K562 (cell line): ENCODE data around the gene THOC7. TPM values are rescaled to one million over a fixed set of nuclear protein-coding genes. Genes with fewer than 3 reads are reported as not detected.

Experiments used
- ATAC-seq: fragments of 200-7000 bp; cut with Tn5 transposase; 3 replicates; pipeline ENCODE4 v1.9.1; 2020; ENCODE audit warnings: moderate library complexity
- BruUV-seq: library from RNA; stranded (reverse); fragments of 400-500 nt; replicated peaks from 2 replicates; lab custom pipeline; 2021; lab: Mats Ljungman, UMichigan
- CTCF ChIA-PET: fragments of 300-600 bp; formaldehyde crosslinking; extraction: SDS; loops from one replicate; lab custom pipeline; 2021; ENCODE audit warnings: low intra/inter-chr PET ratio; lab: Yijun Ruan, JAX
- POLR2A ChIA-PET: fragments of 300-600, 350-650 bp; sonication (Branson Sonifier 250); formaldehyde crosslinking; extraction: SDS; loops from one replicate; lab custom pipeline; 2021; ENCODE audit warnings: antibody characterized with exemption, inconsistent platforms; lab: Yijun Ruan, JAX
- DNase-seq, 4 experiments: peaks; one replicate each; pipeline versions ENCODE4 v3.0.0 to v3.0.0-alpha.2; 2011 to 2018; ENCODE audit warnings: low spot score in 3 of 4, mixed read lengths in 3 of 4; ENCODE audit errors: extremely low read depth in 1 of 4
- FAIRE-seq: peaks from 2 replicates; lab custom pipeline; 2011; peaks lifted over from hg19 to GRCh38; lab: Jason Lieb, UNC
- H2AFZ ChIP-seq: 2 replicates; pipeline ENCODE4 v1.6.0; 2011; ENCODE audit warnings: low read depth, low read length, control low read depth, inconsistent platforms
- H3K27ac ChIP-seq: fragments of 200-600 bp; 3 replicates; pipeline ENCODE4 v1.8.0; 2011; ENCODE audit warnings: low read depth, mild to moderate bottlenecking, control low read depth, inconsistent platforms, low read length, moderate library complexity, mixed read lengths; ENCODE audit errors: extremely low read depth
- H3K27me3 ChIP-seq, 2 experiments: fragments of 300-600 bp in 1 of 2; 2 replicates in 1 of 2; 3 replicates in 1 of 2; pipeline versions ENCODE4 v1.6.0 to v1.8.0; 2011; ENCODE audit warnings: inconsistent platforms in 2 of 2, low read length in 2 of 2, mild to moderate bottlenecking in 1 of 2, mixed read lengths in 1 of 2, moderate library complexity in 1 of 2; ENCODE audit not compliant: control insufficient read depth in 2 of 2, insufficient read depth in 2 of 2
- H3K36me3 ChIP-seq: fragments of 300-600 bp; 3 replicates; pipeline ENCODE4 v1.8.0; 2011; ENCODE audit warnings: mild to moderate bottlenecking, low read length, inconsistent platforms; ENCODE audit not compliant: control insufficient read depth, insufficient read depth
- H3K4me1 ChIP-seq, 2 experiments: fragments of 200-600 bp in 1 of 2; replicated peaks in 1 of 2; 2 replicates in 1 of 2; 3 replicates in 1 of 2; pipeline versions ENCODE4 v1.5.1 to v1.8.0; 2011; ENCODE audit warnings: inconsistent platforms in 2 of 2, low read length in 2 of 2, mild to moderate bottlenecking in 1 of 2, mixed read lengths in 1 of 2, moderate library complexity in 1 of 2; ENCODE audit not compliant: control insufficient read depth in 2 of 2, insufficient read depth in 2 of 2
- H3K4me2 ChIP-seq: 2 replicates; pipeline ENCODE4 v1.6.1; 2011; ENCODE audit warnings: low read length, control low read depth, inconsistent platforms, mixed read lengths; ENCODE audit not compliant: insufficient read depth
- H3K4me3 ChIP-seq: fragments of 200-600 bp; sonication (generic), shearing (Covaris generic); 2 replicates; pipeline ENCODE4 v1.5.1; 2016; ENCODE audit warnings: control low read depth, inconsistent platforms
- H3K79me2 ChIP-seq: fragments of 200-600 bp; 3 replicates; pipeline ENCODE4 v1.8.0; 2011; ENCODE audit warnings: low read length, inconsistent platforms; ENCODE audit not compliant: control insufficient read depth, insufficient read depth
- H3K9ac ChIP-seq, 2 experiments: 2 replicates each; pipeline versions ENCODE4 v1.6.0 to v1.6.1; 2011; ENCODE audit warnings: low read depth in 2 of 2, low read length in 2 of 2, control low read depth in 1 of 2, inconsistent platforms in 1 of 2, mild to moderate bottlenecking in 1 of 2, mixed read lengths in 1 of 2; ENCODE audit not compliant: insufficient read depth in 1 of 2
- H3K9me1 ChIP-seq: one replicate; pipeline ENCODE4 v1.6.0; 2011; ENCODE audit warnings: inconsistent platforms, mild to moderate bottlenecking, low read length, moderate library complexity; ENCODE audit not compliant: control insufficient read depth, insufficient read depth
- H3K9me3 ChIP-seq: replicated peaks from 2 replicates; pipeline ENCODE4 v1.5.1; 2011; ENCODE audit warnings: low read depth, low read length, inconsistent platforms; ENCODE audit not compliant: control insufficient read depth, insufficient read depth
- H4K20me1 ChIP-seq: replicated peaks from 2 replicates; pipeline ENCODE4 v1.6.1; 2011; ENCODE audit warnings: low read length, inconsistent platforms, mixed read lengths; ENCODE audit not compliant: control insufficient read depth, insufficient read depth
- ARNT ChIP-seq, 2 experiments: fragments of 450-650 bp; IDR thresholded peaks; 2 replicates each; pipeline ENCODE4 v1.6.1; 2016; ENCODE audit warnings: mild to moderate bottlenecking in 1 of 2
- KDM1A ChIP-seq, 2 experiments: fragments of 450-650 bp; IDR thresholded peaks; 2 replicates each; pipeline ENCODE4 v1.6.1; 2016; ENCODE audit warnings: mild to moderate bottlenecking in 2 of 2
- SRF ChIP-seq, 2 experiments: fragments of 250-450, 450-650 bp in 1 of 2; sonication (Bioruptor Pico) in 1 of 2; sonication (generic) in 1 of 2; formaldehyde crosslinking; IDR thresholded peaks; 2 replicates each; pipeline versions ENCODE4 v1.5.0 to v1.5.1; 2020 to 2022; ENCODE audit warnings: mild to moderate bottlenecking in 1 of 2, missing genetic modification reagents in 1 of 2
- ZNF41 ChIP-seq: fragments of 250-450 bp; sonication (Bioruptor Pico); conservative IDR thresholded peaks from 2 replicates; pipeline ENCODE4 v1.4.0; 2020; ENCODE audit warnings: mild to moderate bottlenecking
- WGBS: fragments of 100-300 bp; shearing (Covaris generic); methylation state at CpG from one replicate; pipeline ENCODE4 v1.1.6; 2016; ENCODE audit warnings: low coverage, mixed read lengths; ENCODE audit not compliant: insufficient coverage; ENCODE audit errors: missing lambda C conversion rate; 5-methylcytosine and 5-hydroxymethylcytosine counted together
- in situ Hi-C: fragments of 300-500 bp; cut with MboI; formaldehyde crosslinking; loops from 4 replicates; pipeline ENCODE4 v1.15.0; 2018; ENCODE audit warnings: inconsistent platforms, mixed read lengths
- intact Hi-C: fragments of 100-400 bp; cut with micrococcal nuclease; formaldehyde crosslinking; loops from 2 replicates; pipeline ENCODE4 v1.14.2; 2022
- polyA plus RNA-seq, 8 experiments: library from polyadenylated mRNA; depleted of rRNA in 4 of 8; stranded (reverse) in 5 of 8; unstranded in 3 of 8; fragments of >200 nt; fragmentation: Nextera tagmentation in 2 of 8; fragmentation: Illumina TruSeq in 1 of 8; extraction: Ambion mirVana in 2 of 8; extraction: Trizol in 1 of 8; gene quantifications; 2 replicates each; pipeline versions ENCODE4 v1.2.1 to v1.2.3, GENCODE V29; 2011 to 2014; ENCODE audit warnings: inconsistent platforms in 1 of 8, missing spikeins in 1 of 8
- total RNA-seq, 7 experiments: library from RNA; depleted of rRNA in 6 of 7; stranded (reverse); fragments of >200 nt in 6 of 7; fragmentation: Illumina TruSeq in 2 of 7; extraction: Trizol in 2 of 7; gene quantifications; 2 replicates each; pipeline versions ENCODE4 v1.2.1 to v1.2.3, GENCODE V29; 2011 to 2021; ENCODE audit warnings: low replicate concordance in 1 of 7
- TF ChIP-seq, protein P1 (sequence below): fragments of 200-400 bp; formaldehyde crosslinking; IDR thresholded peaks from 2 replicates; pipeline ENCODE4 v1.6.1; 2017; ENCODE audit warnings: mild to moderate bottlenecking, low read depth, low read length, moderate library complexity
- TF ChIP-seq, protein P2 (sequence below), 3 experiments: fragments of 200-800 bp in 1 of 3; fragments of 250-450 bp in 1 of 3; fragments of 450-650 bp in 1 of 3; sonication (Bioruptor Pico) in 1 of 3; sonication (Bioruptor generic) in 1 of 3; formaldehyde crosslinking in 1 of 3; IDR thresholded peaks; 2 replicates each; pipeline versions ENCODE4 v1.6.1 to v1.8.0; 2016 to 2022; ENCODE audit warnings: mild to moderate bottlenecking in 2 of 3, missing genetic modification characterization in 2 of 3, missing compliant biosample characterization in 1 of 3, moderate library complexity in 1 of 3

Gene THOC7
- total and polyA plus RNA-seq, 9 of the 15 experiments (the other 6 are each of a cell fraction or from before 2014, with no cell fraction given): 56.5 to 129 (median 94.7) TPM

DNA sequence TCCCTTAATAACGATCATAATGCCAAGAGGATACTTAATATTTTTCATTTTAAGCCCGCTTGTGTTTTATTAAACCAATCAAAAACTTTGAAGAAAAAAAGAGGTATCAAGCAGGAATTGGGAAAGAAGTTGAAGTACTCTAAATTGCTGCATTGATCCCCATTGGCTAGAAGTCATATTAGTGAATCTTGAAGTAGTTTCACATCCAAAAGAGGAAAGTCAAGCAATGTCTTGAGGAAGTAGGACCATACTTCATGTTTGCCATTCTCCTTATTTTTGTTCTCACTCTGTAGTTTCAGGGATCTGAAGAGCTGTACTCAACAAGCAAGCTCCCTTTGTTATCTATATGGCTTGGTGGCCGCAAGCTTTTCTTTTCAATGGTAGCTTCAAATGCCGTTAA is 46.4 kb upstream of the THOC7 start:
- in situ Hi-C loops: no loop called here
- Histone ChIP-seq H3K4me2 (no peak overlapping the region), H3K36me3 (peaks cover 16% of the 10 kb centered on the region; the same call in 2 of the 3 replicates), H3K27me3 (no peaks in the 10 kb centered on the region), H3K9me1 (no peaks in the 10 kb centered on the region), H3K4me3 (no peak overlapping the region), H2AFZ (no peak overlapping the region), H4K20me1 (no peaks in the 10 kb centered on the region), H3K9me3 (no peaks in the 10 kb centered on the region), H3K27ac (no peak overlapping the region), H3K4me1 (peaks cover 9 to 13% of the 10 kb centered on the region in 2 experiments), H3K79me2 (peaks cover 35% of the 10 kb centered on the region), H3K9ac (no peak overlapping the region)
- TF ChIP-seq ARNT (IDR thresholded peaks at IDR 0.05) (no peak), SRF (CRISPR knock-in tag; IDR thresholded peaks at IDR 0.05) (no peak), KDM1A (IDR thresholded peaks at IDR 0.05) (no peak), ZNF41 (CRISPR knock-in tag) (no peak)
- TF ChIP-seq, protein P1, sequence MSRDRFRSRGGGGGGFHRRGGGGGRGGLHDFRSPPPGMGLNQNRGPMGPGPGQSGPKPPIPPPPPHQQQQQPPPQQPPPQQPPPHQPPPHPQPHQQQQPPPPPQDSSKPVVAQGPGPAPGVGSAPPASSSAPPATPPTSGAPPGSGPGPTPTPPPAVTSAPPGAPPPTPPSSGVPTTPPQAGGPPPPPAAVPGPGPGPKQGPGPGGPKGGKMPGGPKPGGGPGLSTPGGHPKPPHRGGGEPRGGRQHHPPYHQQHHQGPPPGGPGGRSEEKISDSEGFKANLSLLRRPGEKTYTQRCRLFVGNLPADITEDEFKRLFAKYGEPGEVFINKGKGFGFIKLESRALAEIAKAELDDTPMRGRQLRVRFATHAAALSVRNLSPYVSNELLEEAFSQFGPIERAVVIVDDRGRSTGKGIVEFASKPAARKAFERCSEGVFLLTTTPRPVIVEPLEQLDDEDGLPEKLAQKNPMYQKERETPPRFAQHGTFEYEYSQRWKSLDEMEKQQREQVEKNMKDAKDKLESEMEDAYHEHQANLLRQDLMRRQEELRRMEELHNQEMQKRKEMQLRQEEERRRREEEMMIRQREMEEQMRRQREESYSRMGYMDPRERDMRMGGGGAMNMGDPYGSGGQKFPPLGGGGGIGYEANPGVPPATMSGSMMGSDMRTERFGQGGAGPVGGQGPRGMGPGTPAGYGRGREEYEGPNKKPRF: no peak
- TF ChIP-seq, protein P2, sequence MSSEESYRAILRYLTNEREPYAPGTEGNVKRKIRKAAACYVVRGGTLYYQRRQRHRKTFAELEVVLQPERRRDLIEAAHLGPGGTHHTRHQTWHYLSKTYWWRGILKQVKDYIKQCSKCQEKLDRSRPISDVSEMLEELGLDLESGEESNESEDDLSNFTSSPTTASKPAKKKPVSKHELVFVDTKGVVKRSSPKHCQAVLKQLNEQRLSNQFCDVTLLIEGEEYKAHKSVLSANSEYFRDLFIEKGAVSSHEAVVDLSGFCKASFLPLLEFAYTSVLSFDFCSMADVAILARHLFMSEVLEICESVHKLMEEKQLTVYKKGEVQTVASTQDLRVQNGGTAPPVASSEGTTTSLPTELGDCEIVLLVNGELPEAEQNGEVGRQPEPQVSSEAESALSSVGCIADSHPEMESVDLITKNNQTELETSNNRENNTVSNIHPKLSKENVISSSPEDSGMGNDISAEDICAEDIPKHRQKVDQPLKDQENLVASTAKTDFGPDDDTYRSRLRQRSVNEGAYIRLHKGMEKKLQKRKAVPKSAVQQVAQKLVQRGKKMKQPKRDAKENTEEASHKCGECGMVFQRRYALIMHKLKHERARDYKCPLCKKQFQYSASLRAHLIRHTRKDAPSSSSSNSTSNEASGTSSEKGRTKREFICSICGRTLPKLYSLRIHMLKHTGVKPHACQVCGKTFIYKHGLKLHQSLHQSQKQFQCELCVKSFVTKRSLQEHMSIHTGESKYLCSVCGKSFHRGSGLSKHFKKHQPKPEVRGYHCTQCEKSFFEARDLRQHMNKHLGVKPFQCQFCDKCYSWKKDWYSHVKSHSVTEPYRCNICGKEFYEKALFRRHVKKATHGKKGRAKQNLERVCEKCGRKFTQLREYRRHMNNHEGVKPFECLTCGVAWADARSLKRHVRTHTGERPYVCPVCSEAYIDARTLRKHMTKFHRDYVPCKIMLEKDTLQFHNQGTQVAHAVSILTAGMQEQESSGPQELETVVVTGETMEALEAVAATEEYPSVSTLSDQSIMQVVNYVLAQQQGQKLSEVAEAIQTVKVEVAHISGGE (CRISPR knock-in tag; IDR thresholded peaks at IDR 0.05): peak in 1 of 3 experiments; percentile 55; a peak in 1 of 6 replicates
- DNase-seq (no peak), FAIRE-seq (no peak), ATAC-seq (no peak)
- 85% methylated on average over 4 of the region's 4 CpGs for WGBS
- intact Hi-C loops: loop anchor here (5.0 kb wide), 1 partner anchor 48 kb away; the partner anchor contains the start of genes ATXN7 and THOC7
- ChIA-PET POLR2A (no interaction called here), CTCF (no interaction called here)
- no TSS peak for BruUV-seq
